Brain microvascular endothelial cell (primary cell): ENCODE results near the gene ROBO3.

Experiments
- DNase-seq: peaks from one replicate; pipeline ENCODE4 v3.0.0-alpha.2; 2020
- H3K27ac ChIP-seq: fragments of 250-450 bp; sonication (Bioruptor Pico); 2 replicates; pipeline ENCODE4 v1.5.1; 2020; ENCODE audit warnings: mild to moderate bottlenecking, moderate library complexity
- H3K27me3 ChIP-seq: fragments of 250-450 bp; sonication (Bioruptor Pico); replicated peaks from 2 replicates; pipeline ENCODE4 v1.5.1; 2020; ENCODE audit warnings: mild to moderate bottlenecking
- H3K36me3 ChIP-seq: fragments of 250-450 bp; sonication (Bioruptor Pico); replicated peaks from 2 replicates; pipeline ENCODE4 v1.5.1; 2020; ENCODE audit warnings: mild to moderate bottlenecking
- H3K4me3 ChIP-seq: 2 replicates; pipeline ENCODE4 v1.5.1; 2011; ENCODE audit warnings: low read depth, mild to moderate bottlenecking, control low read depth, low read length, moderate library complexity
- CTCF ChIP-seq: IDR thresholded peaks from 2 replicates; pipeline ENCODE4 v1.5.1; 2011; ENCODE audit warnings: low read depth, mild to moderate bottlenecking, moderate library complexity, low read length, control low read depth, inconsistent platforms; ENCODE audit errors: missing control alignments
- in situ Hi-C: cut with HindIII; loops from 2 replicates; pipeline ENCODE4 v1.10.0; 2017; ENCODE audit warnings: low sequenced_read_pairs, low pct_ligation_motif_present

The ROBO3 gene

GRCh38 chr11:124884340-124884739 lies 19.1 kb downstream of the ROBO3 start:
- no peak for DNase-seq

GRCh38 chr11:124884869-124885479 lies 19.7 kb downstream of the ROBO3 start:
- in situ Hi-C loops, result no loop called here
- Histone ChIP-seq H3K4me3 (no peak overlapping the region), H3K27ac (no peak overlapping the region), H3K27me3 (no peaks in the 10 kb centered on the region), H3K36me3 (no peaks in the 10 kb centered on the region)
- no peak for TF ChIP-seq CTCF
- DNase-seq, result no peak

More at GRCh38 chr11:124884340-124884739, 19.1 kb downstream of the ROBO3 start:
- Histone ChIP-seq H3K4me3 (no peak overlapping the region), H3K36me3 (no peaks in the 10 kb centered on the region), H3K27ac (no peak overlapping the region), H3K27me3 (no peaks in the 10 kb centered on the region)
- no peak for TF ChIP-seq CTCF
- in situ Hi-C loops, result no loop called here

GRCh38 chr11:124886476-124886875 lies 21.2 kb downstream of the ROBO3 start:
- H3K27ac ChIP-seq, result no peak overlapping the region
- DNase-seq, result no peak
- H3K27me3 ChIP-seq, result no peaks in the 10 kb centered on the region
- in situ Hi-C loops, result no loop called here
- no peaks in the 10 kb centered on the region for H3K36me3 ChIP-seq
- no peak overlapping the region for H3K4me3 ChIP-seq
- TF ChIP-seq CTCF, result no peak

GRCh38 chr11:124886978-124887666 lies 21.9 kb downstream of the ROBO3 start:
- TF ChIP-seq CTCF, result no peak
- Histone ChIP-seq H3K27ac (no peak overlapping the region), H3K36me3 (no peaks in the 10 kb centered on the region), H3K4me3 (no peak overlapping the region), H3K27me3 (no peaks in the 10 kb centered on the region)
- in situ Hi-C loops, result no loop called here
- DNase-seq, result no peak

- H3K36me3 ChIP-seq, result no peaks in the 10 kb centered on the region
Measured at GRCh38 chr11:124887667-124888013, 22.4 kb downstream of the ROBO3 start.

More at GRCh38 chr11:124887667-124888013, 22.4 kb downstream of the ROBO3 start:
- in situ Hi-C loops, result no loop called here
- no peak for DNase-seq
- no peak for TF ChIP-seq CTCF
- H3K27ac ChIP-seq, result no peak overlapping the region
- H3K27me3 ChIP-seq, result no peaks in the 10 kb centered on the region
- H3K4me3 ChIP-seq, result no peak overlapping the region
